Liver (tissue), 2 donors: ENCODE data around the gene SNTA1.
"Not testable (repeated sequence)": the region's sequence is repeated elsewhere in the genome, so short reads cannot be mapped to it uniquely, and the experiment has no call there.

Source experiments
- TF ChIP-seq, protein P1 (sequence below): fragments of 150-350 bp; IDR thresholded peaks from 2 replicates; pipeline ENCODE4 v1.5.1; 2017; ENCODE audit warnings: improper control_type of control experiment, low read depth, low read length; ENCODE audit not compliant: missing input control
- TF ChIP-seq, protein P2 (sequence below): IDR thresholded peaks from 2 replicates; pipeline ENCODE4 v1.6.1; 2016; ENCODE audit warnings: antibody characterized with exemption
- donor health status: healthy.

DNA sequence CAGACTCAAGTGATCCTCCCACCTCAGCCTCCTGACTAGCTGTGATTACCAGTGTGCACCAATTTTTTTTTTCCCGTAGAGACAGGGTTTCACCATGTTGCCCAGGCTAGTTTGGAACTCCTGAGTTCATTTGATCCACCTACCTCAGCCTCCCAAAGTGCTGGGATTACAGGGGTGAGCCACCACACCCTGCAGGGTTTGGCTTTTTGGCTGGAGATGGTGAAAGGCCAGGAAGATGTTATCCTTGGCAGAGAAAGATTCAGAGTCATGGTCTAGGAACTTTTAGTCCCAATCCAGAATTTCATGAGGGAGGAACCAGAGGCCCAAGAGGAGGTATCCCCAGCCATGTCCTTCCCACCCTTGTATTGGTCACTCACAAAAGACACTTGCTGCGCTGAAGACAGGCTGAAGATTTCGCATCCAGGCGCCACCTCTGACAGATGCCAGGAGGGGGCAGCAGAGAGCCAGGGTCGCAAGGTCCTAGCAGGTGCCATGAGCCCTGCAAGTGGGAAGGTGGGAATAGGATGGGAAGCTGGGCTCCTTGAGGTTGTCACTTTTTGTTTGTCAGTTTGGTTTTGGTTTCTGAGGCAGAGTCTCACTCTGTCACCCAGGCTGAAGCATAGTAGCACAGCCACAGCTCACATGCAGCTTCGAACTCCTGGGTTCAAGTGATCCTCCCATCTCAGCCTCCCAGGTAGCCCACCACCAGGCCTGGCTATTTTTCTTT is 13.5 kb upstream of the SNTA1 start:
- TF ChIP-seq, protein P1, sequence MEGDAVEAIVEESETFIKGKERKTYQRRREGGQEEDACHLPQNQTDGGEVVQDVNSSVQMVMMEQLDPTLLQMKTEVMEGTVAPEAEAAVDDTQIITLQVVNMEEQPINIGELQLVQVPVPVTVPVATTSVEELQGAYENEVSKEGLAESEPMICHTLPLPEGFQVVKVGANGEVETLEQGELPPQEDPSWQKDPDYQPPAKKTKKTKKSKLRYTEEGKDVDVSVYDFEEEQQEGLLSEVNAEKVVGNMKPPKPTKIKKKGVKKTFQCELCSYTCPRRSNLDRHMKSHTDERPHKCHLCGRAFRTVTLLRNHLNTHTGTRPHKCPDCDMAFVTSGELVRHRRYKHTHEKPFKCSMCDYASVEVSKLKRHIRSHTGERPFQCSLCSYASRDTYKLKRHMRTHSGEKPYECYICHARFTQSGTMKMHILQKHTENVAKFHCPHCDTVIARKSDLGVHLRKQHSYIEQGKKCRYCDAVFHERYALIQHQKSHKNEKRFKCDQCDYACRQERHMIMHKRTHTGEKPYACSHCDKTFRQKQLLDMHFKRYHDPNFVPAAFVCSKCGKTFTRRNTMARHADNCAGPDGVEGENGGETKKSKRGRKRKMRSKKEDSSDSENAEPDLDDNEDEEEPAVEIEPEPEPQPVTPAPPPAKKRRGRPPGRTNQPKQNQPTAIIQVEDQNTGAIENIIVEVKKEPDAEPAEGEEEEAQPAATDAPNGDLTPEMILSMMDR, result peak; percentile 95
- TF ChIP-seq, protein P2, sequence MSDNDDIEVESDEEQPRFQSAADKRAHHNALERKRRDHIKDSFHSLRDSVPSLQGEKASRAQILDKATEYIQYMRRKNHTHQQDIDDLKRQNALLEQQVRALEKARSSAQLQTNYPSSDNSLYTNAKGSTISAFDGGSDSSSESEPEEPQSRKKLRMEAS, result not testable (repeated sequence)
